ENCODE results near the gene PPP3R1.

The PPP3R1 gene

DNA sequence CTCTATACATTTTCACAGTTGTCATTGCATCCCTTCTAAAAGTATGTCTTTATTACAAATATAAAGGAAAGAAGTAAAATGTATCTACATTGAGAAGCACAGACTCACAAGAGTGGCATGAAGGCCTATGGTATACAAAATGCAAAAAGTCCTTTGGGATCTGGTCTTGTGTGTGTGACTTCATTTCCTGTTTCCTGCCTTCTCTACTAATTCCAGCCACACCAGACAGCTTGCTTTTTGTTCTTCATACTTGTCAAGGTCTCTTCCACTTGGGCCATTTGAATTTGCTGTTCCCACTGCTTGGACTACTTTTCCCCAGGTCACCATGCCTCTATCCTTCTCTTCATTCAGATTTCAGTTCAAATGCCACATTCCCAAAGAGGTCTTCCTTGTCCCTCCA lies 101.3 kb downstream of the PPP3R1 start:
- no peak overlapping the region for H3K9ac ChIP-seq (ENCODE audit: low read depth, low read length)
- H3K27me3 ChIP-seq (ENCODE audit: control insufficient read depth, insufficient read depth, low read length): no peaks in the 10 kb centered on the region
- no peak overlapping the region for H3K4me3 ChIP-seq (ENCODE audit: low read depth, low read length)
- H3K4me1 ChIP-seq (ENCODE audit: control insufficient read depth, insufficient read depth, low read length): no peaks in the 10 kb centered on the region
- no peaks in the 10 kb centered on the region for H3K9me3 ChIP-seq (ENCODE audit: control insufficient read depth, insufficient read depth, low read length)
- no peak overlapping the region for H3K27ac ChIP-seq (ENCODE audit: low read depth, low read length)
- H3K36me3 ChIP-seq (ENCODE audit: control insufficient read depth, insufficient read depth, low read length): no peaks in the 10 kb centered on the region

DNA sequence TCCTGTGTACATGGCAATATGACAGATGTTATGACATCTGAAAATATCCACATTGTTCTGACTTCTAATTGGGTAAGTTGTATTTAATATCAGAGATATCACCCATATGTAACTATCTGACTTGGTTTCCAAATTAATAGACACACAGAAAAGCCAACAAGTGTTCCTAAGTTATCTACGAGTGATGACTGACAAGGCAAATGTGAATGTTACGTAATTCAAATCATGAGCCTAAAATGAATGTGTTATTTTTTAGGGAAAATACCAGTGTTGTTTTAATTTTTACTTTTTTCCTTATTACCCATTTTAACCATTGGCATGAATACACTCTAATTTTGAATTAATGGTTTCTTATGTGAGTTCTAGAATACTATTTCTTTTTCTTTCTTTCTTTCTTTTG lies 110.5 kb downstream of the PPP3R1 start:
- Histone ChIP-seq H3K36me3 (ENCODE audit: control insufficient read depth, insufficient read depth, low read length) (peaks cover 9% of the 10 kb centered on the region), H3K27ac (ENCODE audit: low read depth, low read length) (no peak overlapping the region), H3K4me3 (ENCODE audit: low read depth, low read length) (no peak overlapping the region), H3K4me1 (ENCODE audit: control insufficient read depth, insufficient read depth, low read length) (no peaks in the 10 kb centered on the region), H3K27me3 (ENCODE audit: control insufficient read depth, insufficient read depth, low read length) (no peaks in the 10 kb centered on the region), H3K9me3 (ENCODE audit: control insufficient read depth, insufficient read depth, low read length) (no peaks in the 10 kb centered on the region), H3K9ac (ENCODE audit: low read depth, low read length) (no peak overlapping the region)

DNA sequence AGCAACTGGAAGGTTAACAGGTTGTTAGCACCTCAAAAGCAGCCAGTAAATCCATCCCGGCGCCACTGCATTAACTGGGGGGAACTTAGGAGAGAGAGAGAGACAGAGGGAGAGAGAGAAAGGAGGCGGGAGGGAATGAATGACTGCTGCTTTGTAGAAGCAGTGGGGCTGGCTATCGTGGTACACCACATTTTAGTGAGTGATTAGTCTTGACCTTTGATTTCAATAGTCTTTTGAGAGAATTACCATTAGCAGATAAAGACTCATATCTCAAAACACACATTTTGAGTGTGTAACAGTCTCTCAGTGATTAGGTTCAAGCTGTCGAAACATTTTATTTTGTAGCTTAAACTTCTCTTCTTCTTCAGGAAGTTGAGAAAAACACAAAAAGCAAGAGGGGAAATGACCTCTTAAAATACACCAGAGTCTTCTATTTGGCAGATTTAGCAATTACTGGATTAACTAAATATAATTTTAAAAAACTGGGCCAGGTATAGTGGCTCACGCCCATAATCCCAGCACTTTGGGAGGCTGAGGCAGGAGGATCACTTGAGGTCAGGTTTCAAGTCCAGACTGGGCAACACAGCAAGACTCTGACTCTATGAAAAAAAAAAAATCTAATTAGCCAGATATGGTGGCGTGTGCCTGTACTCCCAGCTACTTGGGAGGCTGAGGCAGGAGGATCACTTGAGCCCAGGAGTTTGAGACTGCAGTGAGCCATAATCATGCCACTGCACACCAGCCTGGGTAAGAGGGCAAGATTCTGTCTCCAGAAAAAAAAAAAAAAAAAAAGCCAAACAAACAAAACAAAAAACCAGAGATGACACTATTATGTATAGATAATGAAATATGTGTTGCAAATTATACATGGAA lies 116.6 kb downstream of the PPP3R1 start:
- Histone ChIP-seq H3K36me3 (ENCODE audit: control insufficient read depth, insufficient read depth, low read length) (peaks cover 41% of the 10 kb centered on the region), H3K27ac (ENCODE audit: low read depth, low read length) (no peak overlapping the region), H3K4me3 (ENCODE audit: low read depth, low read length) (no peak overlapping the region), H3K9ac (ENCODE audit: low read depth, low read length) (no peak overlapping the region), H3K9me3 (ENCODE audit: control insufficient read depth, insufficient read depth, low read length) (no peaks in the 10 kb centered on the region), H3K27me3 (ENCODE audit: control insufficient read depth, insufficient read depth, low read length) (no peaks in the 10 kb centered on the region), H3K4me1 (ENCODE audit: control insufficient read depth, insufficient read depth, low read length) (no peaks in the 10 kb centered on the region)

DNA sequence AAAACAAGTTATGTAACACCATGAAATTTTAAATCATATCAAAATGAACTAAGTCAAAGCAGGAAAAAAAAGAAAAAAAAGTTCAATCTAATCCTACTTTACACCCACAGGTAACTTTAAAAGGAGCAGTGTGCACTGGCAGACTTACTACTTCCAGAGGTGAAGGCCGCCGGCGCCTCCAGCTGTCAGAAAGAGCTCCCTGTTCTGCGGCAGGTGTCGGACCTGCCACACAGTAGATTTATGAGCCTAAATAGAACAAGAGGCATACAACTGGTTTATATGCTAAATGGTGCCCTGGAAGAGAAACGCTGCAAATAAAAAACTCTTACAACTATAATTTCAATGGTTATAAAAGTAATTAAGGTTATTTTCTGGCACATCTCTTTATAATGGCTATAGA lies 117.8 kb downstream of the PPP3R1 start:
- H3K27ac ChIP-seq (ENCODE audit: low read depth, low read length): no peak overlapping the region
- H3K36me3 ChIP-seq (ENCODE audit: control insufficient read depth, insufficient read depth, low read length): peaks cover 41% of the 10 kb centered on the region
- no peak overlapping the region for H3K4me3 ChIP-seq (ENCODE audit: low read depth, low read length)
- no peak overlapping the region for H3K9ac ChIP-seq (ENCODE audit: low read depth, low read length)
- no peaks in the 10 kb centered on the region for H3K27me3 ChIP-seq (ENCODE audit: control insufficient read depth, insufficient read depth, low read length)
- H3K4me1 ChIP-seq (ENCODE audit: control insufficient read depth, insufficient read depth, low read length): no peaks in the 10 kb centered on the region
- no peaks in the 10 kb centered on the region for H3K9me3 ChIP-seq (ENCODE audit: control insufficient read depth, insufficient read depth, low read length)

DNA sequence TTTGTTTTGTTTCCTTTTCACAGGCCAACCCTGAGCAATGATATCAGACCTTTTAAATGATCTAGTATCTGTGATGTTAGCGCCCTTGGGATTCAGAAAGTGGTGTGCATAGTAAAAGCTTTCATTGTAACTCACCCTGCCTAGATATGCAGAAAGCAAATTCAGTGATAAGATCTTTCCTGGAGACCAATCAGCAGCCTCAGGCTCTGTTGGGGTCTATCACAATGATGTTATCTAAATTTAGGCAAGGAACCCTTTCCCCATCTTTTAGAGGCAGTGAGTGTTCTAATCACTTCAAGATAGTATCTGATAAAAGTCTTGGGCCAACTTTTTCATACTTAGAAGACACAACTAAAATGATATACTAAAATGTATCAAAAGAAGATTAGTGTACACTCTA lies 118.2 kb downstream of the PPP3R1 start:
- no peaks in the 10 kb centered on the region for H3K4me1 ChIP-seq (ENCODE audit: control insufficient read depth, insufficient read depth, low read length)
- peaks cover 41% of the 10 kb centered on the region for H3K36me3 ChIP-seq (ENCODE audit: control insufficient read depth, insufficient read depth, low read length)
- no peak overlapping the region for H3K27ac ChIP-seq (ENCODE audit: low read depth, low read length)
- H3K4me3 ChIP-seq (ENCODE audit: low read depth, low read length): no peak overlapping the region
- no peak overlapping the region for H3K9ac ChIP-seq (ENCODE audit: low read depth, low read length)
- no peaks in the 10 kb centered on the region for H3K9me3 ChIP-seq (ENCODE audit: control insufficient read depth, insufficient read depth, low read length)
- no peaks in the 10 kb centered on the region for H3K27me3 ChIP-seq (ENCODE audit: control insufficient read depth, insufficient read depth, low read length)
